Ishikawa (cell line): ENCODE results near the gene MFSD8.

Experiments
- CEBPB ChIP-seq: IDR thresholded peaks from 2 replicates; pipeline ENCODE4 v1.6.1; 2012
- CREB1 ChIP-seq: IDR thresholded peaks from 2 replicates; pipeline ENCODE4 v1.6.1; 2012; ENCODE audit warnings: low read depth
- EGR1 ChIP-seq: IDR thresholded peaks from 2 replicates; pipeline ENCODE4 v1.6.1; 2012
- EP300 ChIP-seq: IDR thresholded peaks from 2 replicates; pipeline ENCODE4 v1.6.1; 2012; ENCODE audit warnings: borderline replicate concordance
- FOXM1 ChIP-seq: IDR thresholded peaks from 2 replicates; pipeline ENCODE4 v1.6.1; 2012; ENCODE audit warnings: low read depth, borderline replicate concordance
- NFIC ChIP-seq: IDR thresholded peaks from 2 replicates; pipeline ENCODE4 v1.6.1; 2012
- RAD21 ChIP-seq: IDR thresholded peaks from 2 replicates; pipeline ENCODE4 v1.6.1; 2012; ENCODE audit warnings: low read depth
- REST ChIP-seq: IDR thresholded peaks from 2 replicates; pipeline ENCODE4 v1.6.1; 2012; ENCODE audit warnings: low read depth, mild to moderate bottlenecking
- TAF1 ChIP-seq: IDR thresholded peaks from 2 replicates; pipeline ENCODE4 v1.6.1; 2012; ENCODE audit warnings: low read depth, mild to moderate bottlenecking
- TCF12 ChIP-seq: IDR thresholded peaks from 2 replicates; pipeline ENCODE4 v1.6.1; 2012; ENCODE audit warnings: low read depth
- TEAD4 ChIP-seq: IDR thresholded peaks from 2 replicates; pipeline ENCODE4 v1.6.1; 2012
- USF1 ChIP-seq: IDR thresholded peaks from 2 replicates; pipeline ENCODE4 v1.6.1; 2012
- YY1 ChIP-seq: IDR thresholded peaks from 2 replicates; pipeline ENCODE4 v1.6.1; 2012; ENCODE audit warnings: low read depth
- ZBTB7A ChIP-seq: IDR thresholded peaks from 2 replicates; pipeline ENCODE4 v1.6.1; 2012; ENCODE audit warnings: low read depth

- TF ChIP-seq NFIC (no peak), TEAD4 (no peak), CEBPB (no peak), TCF12 (no peak), USF1 (no peak), YY1 (no peak), REST (no peak), ZBTB7A (no peak), CREB1 (no peak), EP300 (no peak), FOXM1 (no peak), TAF1 (no peak), RAD21 (no peak), EGR1 (no peak)
Measured at GRCh38 chr4:128009428-128009827, 44.5 kb upstream of the MFSD8 start.
